Neural cell (in vitro differentiated cells): Measurements from ENCODE around the gene ANKS1A. TPM values are rescaled to one million over a fixed set of nuclear protein-coding genes. Genes with fewer than 3 reads are reported as not detected.

Experiments
- H2AFZ ChIP-seq: fragments of 200-600, 300-800 bp; sonication (generic), shearing (Covaris generic); 2 replicates; pipeline ENCODE4 v1.6.0; 2014; ENCODE audit warnings: low read depth, mild to moderate bottlenecking, antibody characterized with exemption, low read length, moderate library complexity
- H3F3A ChIP-seq: fragments of 200-600 bp; shearing (Covaris generic); 2 replicates; pipeline ENCODE4 v1.6.1; 2016; ENCODE audit warnings: mild to moderate bottlenecking, moderate library complexity, mixed read lengths, antibody characterized with exemption, low read length; ENCODE audit not compliant: insufficient read depth, poor library complexity, severe bottlenecking
- H3K27ac ChIP-seq: fragments of 200-600, 300-800 bp; sonication (generic), shearing (Covaris generic); 2 replicates; pipeline ENCODE4 v1.5.1; 2014; ENCODE audit warnings: mild to moderate bottlenecking, low read length, moderate library complexity
- H3K27me3 ChIP-seq: fragments of 300-800, 200-600 bp; sonication (generic), shearing (Covaris generic); 2 replicates; pipeline ENCODE4 v1.6.0; 2014; ENCODE audit warnings: mild to moderate bottlenecking, low read depth, low read length, moderate library complexity; ENCODE audit not compliant: insufficient read depth
- H3K36me3 ChIP-seq: fragments of 300-800, 200-600 bp; sonication (generic), shearing (Covaris generic); 2 replicates; pipeline ENCODE4 v1.5.1; 2014; ENCODE audit warnings: mild to moderate bottlenecking, antibody characterized with exemption, low read length, moderate library complexity; ENCODE audit not compliant: insufficient read depth
- H3K4me2 ChIP-seq: fragments of 300-800, 200-600 bp; sonication (generic), shearing (Covaris generic); 2 replicates; pipeline ENCODE4 v1.6.0; 2014; ENCODE audit warnings: mild to moderate bottlenecking, low read length
- H3K4me3 ChIP-seq: fragments of 300-800, 200-600 bp; sonication (generic), shearing (Covaris generic); 2 replicates; pipeline ENCODE4 v1.5.1; 2014; ENCODE audit warnings: mild to moderate bottlenecking, low read length, moderate library complexity
- H3K79me2 ChIP-seq: fragments of 200-600 bp; shearing (Covaris generic); replicated peaks from 2 replicates; pipeline ENCODE4 v1.6.0; 2014; ENCODE audit warnings: mild to moderate bottlenecking, low read length, moderate library complexity; ENCODE audit not compliant: insufficient read depth
- H3K9ac ChIP-seq: fragments of 300-800, 200-600 bp; sonication (generic), shearing (Covaris generic); 2 replicates; pipeline ENCODE4 v1.6.1; 2016; ENCODE audit warnings: mild to moderate bottlenecking, low read length, mixed read lengths
- H3K9me2 ChIP-seq: fragments of 200-600 bp; shearing (Covaris generic); 2 replicates; pipeline ENCODE4 v1.6.1; 2016; ENCODE audit warnings: mild to moderate bottlenecking, low read length, mixed read lengths; ENCODE audit not compliant: insufficient read depth
- H3K9me3 ChIP-seq: fragments of 200-600, 300-800 bp; sonication (generic), shearing (Covaris generic); 2 replicates; pipeline ENCODE4 v1.6.1; 2016; ENCODE audit warnings: mild to moderate bottlenecking, mixed run types, low read length, moderate library complexity, mixed read lengths
- H4K20me1 ChIP-seq: fragments of 200-600 bp; shearing (Covaris generic); 2 replicates; pipeline ENCODE4 v1.6.1; 2016; ENCODE audit warnings: mild to moderate bottlenecking, mixed run types; ENCODE audit not compliant: insufficient read depth
- EP300 ChIP-seq: fragments of 450-650 bp; conservative IDR thresholded peaks from 2 replicates; pipeline ENCODE4 v1.6.1; 2014; ENCODE audit warnings: antibody characterized with exemption, mild to moderate bottlenecking, moderate library complexity; ENCODE audit not compliant: poor library complexity, severe bottlenecking
- EZH2 ChIP-seq: fragments of 200-600, 300-800 bp; shearing (Covaris generic), sonication (generic); IDR thresholded peaks from 2 replicates; pipeline ENCODE4 v1.6.1; 2014; ENCODE audit warnings: antibody characterized with exemption, low read length, borderline replicate concordance, mild to moderate bottlenecking; ENCODE audit not compliant: insufficient read depth, poor library complexity, severe bottlenecking
- MXI1 ChIP-seq: fragments of 450-650 bp; conservative IDR thresholded peaks from 2 replicates; pipeline ENCODE4 v1.6.1; 2014; ENCODE audit warnings: antibody characterized with exemption, mild to moderate bottlenecking; ENCODE audit not compliant: poor library complexity, severe bottlenecking
- POLR2AphosphoS5 ChIP-seq: IDR thresholded peaks from 2 replicates; pipeline ENCODE4 v1.6.1; 2012
- RAD21 ChIP-seq: fragments of 450-650 bp; conservative IDR thresholded peaks from 2 replicates; pipeline ENCODE4 v1.6.1; 2014; ENCODE audit warnings: antibody characterized with exemption, mild to moderate bottlenecking, moderate library complexity
- SMC3 ChIP-seq: fragments of 450-650 bp; conservative IDR thresholded peaks from 2 replicates; pipeline ENCODE4 v1.6.1; 2014; ENCODE audit warnings: antibody characterized with exemption, mild to moderate bottlenecking, moderate library complexity; ENCODE audit not compliant: poor library complexity
- TAF1 ChIP-seq: IDR thresholded peaks from 2 replicates; pipeline ENCODE4 v1.6.1; 2012; ENCODE audit warnings: low read depth
- polyA plus RNA-seq: library from polyadenylated mRNA; depleted of rRNA; stranded (reverse); fragments of >200 nt; gene quantifications from 2 replicates; pipeline ENCODE4 v1.2.3, GENCODE V29; 2014
- TF ChIP-seq, protein P1 (sequence below): IDR thresholded peaks from 2 replicates; pipeline ENCODE4 v1.6.1; 2012; ENCODE audit warnings: borderline replicate concordance
- TF ChIP-seq, protein P2 (sequence below): fragments of 450-650 bp; IDR thresholded peaks from 2 replicates; pipeline ENCODE4 v1.5.1; 2014; ENCODE audit warnings: antibody characterized with exemption, mild to moderate bottlenecking, moderate library complexity; ENCODE audit not compliant: poor library complexity, severe bottlenecking

Gene ANKS1A
- polyA plus RNA-seq, 1 donor from 2014 or later: 22.6 TPM

DNA sequence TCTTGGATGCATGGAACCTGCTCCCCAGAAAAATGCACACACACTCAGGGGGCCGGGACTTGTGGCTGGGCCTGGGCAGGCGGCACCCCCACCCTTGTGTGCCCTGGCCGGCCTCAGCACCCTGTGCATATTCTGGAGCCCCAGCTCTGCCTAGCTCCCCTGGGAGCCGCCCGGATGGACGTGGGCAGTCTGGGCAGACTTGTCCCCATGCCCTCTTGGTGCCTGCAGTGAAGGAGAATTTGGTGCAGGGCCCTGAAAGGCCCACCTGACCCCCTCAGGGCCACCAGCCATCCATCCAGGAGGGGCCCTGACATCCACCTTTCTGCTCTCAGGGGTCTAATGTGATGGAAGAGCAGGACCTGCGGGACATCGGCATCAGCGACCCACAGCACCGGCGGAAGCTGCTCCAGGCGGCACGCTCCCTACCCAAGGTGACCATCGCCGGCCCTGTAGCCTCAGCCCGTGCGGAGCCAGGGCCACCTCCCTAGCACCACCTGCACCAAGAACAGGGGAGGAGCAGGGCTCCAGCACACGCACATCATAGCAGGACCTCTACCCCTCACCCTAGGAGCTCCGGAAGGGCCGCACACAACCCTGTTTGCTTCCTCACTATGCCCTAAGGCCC, 189.3 kb downstream of the ANKS1A start:
- Histone ChIP-seq H3K79me2 (no peaks in the 10 kb centered on the region), H3K27me3 (no peaks in the 10 kb centered on the region), H3K9me2 (no peaks in the 10 kb centered on the region), H3F3A (no peaks in the 10 kb centered on the region), H3K4me2 (no peak overlapping the region), H4K20me1 (no peaks in the 10 kb centered on the region), H2AFZ (no peak overlapping the region), H3K9ac (no peak overlapping the region), H3K4me3 (no peak overlapping the region), H3K9me3 (no peaks in the 10 kb centered on the region), H3K36me3 (no peaks in the 10 kb centered on the region), H3K27ac (no peak overlapping the region)
- TF ChIP-seq EZH2 (no peak), MXI1 (no peak), EP300 (no peak), RAD21 (no peak), POLR2AphosphoS5 (no peak), TAF1 (no peak), SMC3 (no peak)
- TF ChIP-seq, protein P1, sequence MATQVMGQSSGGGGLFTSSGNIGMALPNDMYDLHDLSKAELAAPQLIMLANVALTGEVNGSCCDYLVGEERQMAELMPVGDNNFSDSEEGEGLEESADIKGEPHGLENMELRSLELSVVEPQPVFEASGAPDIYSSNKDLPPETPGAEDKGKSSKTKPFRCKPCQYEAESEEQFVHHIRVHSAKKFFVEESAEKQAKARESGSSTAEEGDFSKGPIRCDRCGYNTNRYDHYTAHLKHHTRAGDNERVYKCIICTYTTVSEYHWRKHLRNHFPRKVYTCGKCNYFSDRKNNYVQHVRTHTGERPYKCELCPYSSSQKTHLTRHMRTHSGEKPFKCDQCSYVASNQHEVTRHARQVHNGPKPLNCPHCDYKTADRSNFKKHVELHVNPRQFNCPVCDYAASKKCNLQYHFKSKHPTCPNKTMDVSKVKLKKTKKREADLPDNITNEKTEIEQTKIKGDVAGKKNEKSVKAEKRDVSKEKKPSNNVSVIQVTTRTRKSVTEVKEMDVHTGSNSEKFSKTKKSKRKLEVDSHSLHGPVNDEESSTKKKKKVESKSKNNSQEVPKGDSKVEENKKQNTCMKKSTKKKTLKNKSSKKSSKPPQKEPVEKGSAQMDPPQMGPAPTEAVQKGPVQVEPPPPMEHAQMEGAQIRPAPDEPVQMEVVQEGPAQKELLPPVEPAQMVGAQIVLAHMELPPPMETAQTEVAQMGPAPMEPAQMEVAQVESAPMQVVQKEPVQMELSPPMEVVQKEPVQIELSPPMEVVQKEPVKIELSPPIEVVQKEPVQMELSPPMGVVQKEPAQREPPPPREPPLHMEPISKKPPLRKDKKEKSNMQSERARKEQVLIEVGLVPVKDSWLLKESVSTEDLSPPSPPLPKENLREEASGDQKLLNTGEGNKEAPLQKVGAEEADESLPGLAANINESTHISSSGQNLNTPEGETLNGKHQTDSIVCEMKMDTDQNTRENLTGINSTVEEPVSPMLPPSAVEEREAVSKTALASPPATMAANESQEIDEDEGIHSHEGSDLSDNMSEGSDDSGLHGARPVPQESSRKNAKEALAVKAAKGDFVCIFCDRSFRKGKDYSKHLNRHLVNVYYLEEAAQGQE: no peak
- TF ChIP-seq, protein P2, sequence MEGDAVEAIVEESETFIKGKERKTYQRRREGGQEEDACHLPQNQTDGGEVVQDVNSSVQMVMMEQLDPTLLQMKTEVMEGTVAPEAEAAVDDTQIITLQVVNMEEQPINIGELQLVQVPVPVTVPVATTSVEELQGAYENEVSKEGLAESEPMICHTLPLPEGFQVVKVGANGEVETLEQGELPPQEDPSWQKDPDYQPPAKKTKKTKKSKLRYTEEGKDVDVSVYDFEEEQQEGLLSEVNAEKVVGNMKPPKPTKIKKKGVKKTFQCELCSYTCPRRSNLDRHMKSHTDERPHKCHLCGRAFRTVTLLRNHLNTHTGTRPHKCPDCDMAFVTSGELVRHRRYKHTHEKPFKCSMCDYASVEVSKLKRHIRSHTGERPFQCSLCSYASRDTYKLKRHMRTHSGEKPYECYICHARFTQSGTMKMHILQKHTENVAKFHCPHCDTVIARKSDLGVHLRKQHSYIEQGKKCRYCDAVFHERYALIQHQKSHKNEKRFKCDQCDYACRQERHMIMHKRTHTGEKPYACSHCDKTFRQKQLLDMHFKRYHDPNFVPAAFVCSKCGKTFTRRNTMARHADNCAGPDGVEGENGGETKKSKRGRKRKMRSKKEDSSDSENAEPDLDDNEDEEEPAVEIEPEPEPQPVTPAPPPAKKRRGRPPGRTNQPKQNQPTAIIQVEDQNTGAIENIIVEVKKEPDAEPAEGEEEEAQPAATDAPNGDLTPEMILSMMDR: no peak

DNA sequence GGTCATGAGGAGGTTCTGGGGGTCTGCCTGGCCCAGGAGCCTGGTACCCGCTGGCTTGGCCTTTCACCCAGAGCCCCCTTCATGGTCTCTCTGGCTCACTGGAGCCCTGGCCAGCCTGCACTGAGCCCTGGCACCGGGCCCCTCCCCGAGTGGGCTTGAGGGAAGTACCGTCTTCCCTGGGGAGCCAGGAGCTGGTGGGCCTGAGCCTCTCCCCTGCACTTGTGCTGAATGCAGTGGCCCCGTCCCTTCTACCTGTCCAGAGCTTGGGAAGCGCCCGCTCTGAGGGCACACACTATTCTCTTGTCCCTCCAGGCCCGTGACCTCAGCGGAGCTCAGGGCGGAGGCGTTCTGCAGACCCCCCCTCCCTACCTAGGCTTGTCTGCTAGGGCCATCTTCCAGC, 189.8 kb downstream of the ANKS1A start:
- Histone ChIP-seq H4K20me1 (no peaks in the 10 kb centered on the region), H3K4me2 (no peak overlapping the region), H3K9me2 (no peaks in the 10 kb centered on the region), H3K9me3 (no peaks in the 10 kb centered on the region), H3K36me3 (no peaks in the 10 kb centered on the region), H3K27ac (no peak overlapping the region), H3K27me3 (no peaks in the 10 kb centered on the region), H2AFZ (no peak overlapping the region), H3K79me2 (no peaks in the 10 kb centered on the region), H3K9ac (no peak overlapping the region), H3K4me3 (no peak overlapping the region), H3F3A (no peaks in the 10 kb centered on the region)
- no peak for TF ChIP-seq SMC3
- no peak for TF ChIP-seq POLR2AphosphoS5
- TF ChIP-seq MXI1: no peak
- no peak for TF ChIP-seq TAF1
- no peak for TF ChIP-seq EP300
- TF ChIP-seq RAD21: no peak
- TF ChIP-seq EZH2: no peak
- TF ChIP-seq, protein P1: no peak
- TF ChIP-seq, protein P2: no peak
